Measurements from ENCODE around the gene TFCP2L1.

GRCh38 chr2:121196849-121197155 is 88.2 kb downstream of the TFCP2L1 start:
- no peak for TF ChIP-seq CTCF (IDR thresholded peaks at IDR 0.05)
- no peak for TF ChIP-seq TP53 (CRISPR knock-in tag; IDR thresholded peaks at IDR 0.05)
- no peak for TF ChIP-seq ATF1 (CRISPR knock-in tag; IDR thresholded peaks at IDR 0.05)
- no peak for TF ChIP-seq HMGXB4 (CRISPR knock-in tag; IDR thresholded peaks at IDR 0.05)
- TF ChIP-seq FOXJ3 (CRISPR knock-in tag; IDR thresholded peaks at IDR 0.05; ENCODE audit: borderline replicate concordance): no peak
- no peak for TF ChIP-seq NFYB (CRISPR knock-in tag; conservative IDR thresholded peaks at IDR 0.05; ENCODE audit: low read depth)
- TF ChIP-seq USF2 (CRISPR knock-in tag; IDR thresholded peaks at IDR 0.05): no peak
- no peak for TF ChIP-seq NR3C1 (CRISPR knock-in tag; conservative IDR thresholded peaks at IDR 0.05; ENCODE audit: low read depth)
- no peak for TF ChIP-seq MAX (CRISPR knock-in tag; IDR thresholded peaks at IDR 0.05)
- TF ChIP-seq ZNF396 (CRISPR knock-in tag; IDR thresholded peaks at IDR 0.05; ENCODE audit: borderline replicate concordance): no peak
